ENCODE data around the gene ZNF605.

DNA sequence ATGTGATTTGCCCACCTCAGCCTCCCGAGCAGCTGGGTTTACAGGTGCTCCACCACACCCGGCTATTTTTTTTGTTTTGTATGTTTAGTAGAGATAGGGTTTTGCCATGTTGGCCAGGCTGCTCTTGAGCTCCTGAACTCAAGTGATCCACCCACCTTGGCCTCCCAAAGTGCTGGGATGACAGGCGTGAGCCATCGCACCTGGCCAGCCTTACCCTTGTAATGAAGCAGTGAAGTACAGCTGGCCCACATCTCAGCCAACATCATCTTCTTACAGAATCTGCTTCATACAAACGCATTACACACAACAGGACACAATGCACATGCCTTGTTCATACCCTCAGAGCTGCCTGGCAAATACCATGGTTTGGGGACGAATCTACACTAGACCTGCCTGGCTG, 37.4 kb downstream of the ZNF605 start:
- TF ChIP-seq POLR2AphosphoS5 (IDR thresholded peaks at IDR 0.05) (no peak), EP300 (conservative IDR thresholded peaks at IDR 0.05; ENCODE audit: poor library complexity, severe bottlenecking) (no peak), RAD21 (conservative IDR thresholded peaks at IDR 0.05) (no peak), REST (IDR thresholded peaks at IDR 0.05; ENCODE audit: borderline replicate concordance) (no peak), TAF1 (IDR thresholded peaks at IDR 0.05; ENCODE audit: low read depth) (no peak)
- TF ChIP-seq, protein P1, sequence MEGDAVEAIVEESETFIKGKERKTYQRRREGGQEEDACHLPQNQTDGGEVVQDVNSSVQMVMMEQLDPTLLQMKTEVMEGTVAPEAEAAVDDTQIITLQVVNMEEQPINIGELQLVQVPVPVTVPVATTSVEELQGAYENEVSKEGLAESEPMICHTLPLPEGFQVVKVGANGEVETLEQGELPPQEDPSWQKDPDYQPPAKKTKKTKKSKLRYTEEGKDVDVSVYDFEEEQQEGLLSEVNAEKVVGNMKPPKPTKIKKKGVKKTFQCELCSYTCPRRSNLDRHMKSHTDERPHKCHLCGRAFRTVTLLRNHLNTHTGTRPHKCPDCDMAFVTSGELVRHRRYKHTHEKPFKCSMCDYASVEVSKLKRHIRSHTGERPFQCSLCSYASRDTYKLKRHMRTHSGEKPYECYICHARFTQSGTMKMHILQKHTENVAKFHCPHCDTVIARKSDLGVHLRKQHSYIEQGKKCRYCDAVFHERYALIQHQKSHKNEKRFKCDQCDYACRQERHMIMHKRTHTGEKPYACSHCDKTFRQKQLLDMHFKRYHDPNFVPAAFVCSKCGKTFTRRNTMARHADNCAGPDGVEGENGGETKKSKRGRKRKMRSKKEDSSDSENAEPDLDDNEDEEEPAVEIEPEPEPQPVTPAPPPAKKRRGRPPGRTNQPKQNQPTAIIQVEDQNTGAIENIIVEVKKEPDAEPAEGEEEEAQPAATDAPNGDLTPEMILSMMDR (IDR thresholded peaks at IDR 0.05; ENCODE audit: poor library complexity, severe bottlenecking): no peak
